DND-41 (cell line): ENCODE results near the gene RHBDF1.

Source experiments
- CTCF ChIP-seq: IDR thresholded peaks from 2 replicates; pipeline ENCODE4 v1.5.1; 2012; ENCODE audit warnings: borderline replicate concordance, low read length, moderate library complexity, mild to moderate bottlenecking; ENCODE audit not compliant: poor library complexity, severe bottlenecking; ENCODE audit errors: extremely low read depth
- EZH2 ChIP-seq: IDR thresholded peaks from 3 replicates; pipeline ENCODE4 v1.6.1; 2012; ENCODE audit warnings: borderline replicate concordance, low read depth, mild to moderate bottlenecking, moderate library complexity, low read length, inconsistent platforms; ENCODE audit not compliant: severe bottlenecking

DNA sequence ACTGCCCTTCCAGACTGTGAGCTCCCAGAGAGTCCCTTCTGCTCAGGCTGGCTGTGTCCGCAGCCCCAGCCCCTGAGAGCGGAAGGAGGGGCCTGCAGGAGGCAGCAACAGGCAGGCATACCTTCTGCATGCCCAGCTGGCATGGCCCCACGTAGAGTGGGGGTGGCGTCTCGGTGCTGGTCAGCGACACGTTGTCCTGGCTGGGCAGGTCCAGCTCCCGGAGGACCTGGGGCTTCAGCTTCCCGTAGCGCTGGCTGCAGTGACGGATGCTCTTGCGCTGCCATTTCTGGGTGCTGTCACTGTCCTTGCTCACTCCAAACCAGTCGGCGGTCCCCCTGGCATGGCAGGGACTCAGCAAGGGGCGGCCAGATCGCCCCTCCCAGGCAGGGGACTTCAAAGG lies 9.0 kb downstream of the RHBDF1 start:
- no peak for TF ChIP-seq CTCF
- TF ChIP-seq EZH2 = no peak
